ENCODE data around the gene UBL4A.

Gene UBL4A

DNA sequence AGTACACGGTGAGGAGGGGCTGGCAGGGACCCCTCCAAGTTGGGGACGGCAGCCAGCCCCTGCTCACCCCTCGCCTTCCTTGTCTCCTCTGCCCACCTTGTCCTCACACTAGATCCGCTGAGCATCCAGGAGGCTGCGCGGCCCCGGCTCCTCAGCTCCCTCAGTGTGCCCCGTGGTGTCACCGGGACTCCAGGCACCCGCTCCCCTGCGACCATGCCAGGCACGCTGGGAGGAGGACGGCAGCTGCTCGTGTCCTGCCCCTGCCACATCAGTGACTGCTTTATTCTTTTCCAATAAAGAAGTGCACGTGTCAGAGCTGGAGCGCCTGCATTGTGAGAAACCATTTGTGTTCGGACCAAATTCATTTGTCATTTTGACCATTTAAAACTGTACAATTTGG is 36.1 kb downstream of the UBL4A start:
- TF ChIP-seq, protein P1, sequence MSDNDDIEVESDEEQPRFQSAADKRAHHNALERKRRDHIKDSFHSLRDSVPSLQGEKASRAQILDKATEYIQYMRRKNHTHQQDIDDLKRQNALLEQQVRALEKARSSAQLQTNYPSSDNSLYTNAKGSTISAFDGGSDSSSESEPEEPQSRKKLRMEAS (IDR thresholded peaks at IDR 0.05; ENCODE audit: low read depth, low read length): no peak
- TF ChIP-seq CTCF (IDR thresholded peaks at IDR 0.05; ENCODE audit: low read depth, low read length) (no peak), MYC (IDR thresholded peaks at IDR 0.05; ENCODE audit: low read depth, low read length) (no peak), POLR2A (IDR thresholded peaks at IDR 0.05; ENCODE audit: extremely low read depth, insufficient read length) (no peak)
- H3K4me3 ChIP-seq (ENCODE audit: low read depth, low read length): no peak overlapping the region
- no peak for DNase-seq (ENCODE audit: low read depth)

- TF ChIP-seq, protein P1 (IDR thresholded peaks at IDR 0.05; ENCODE audit: low read depth, low read length): no peak
- TF ChIP-seq MYC (IDR thresholded peaks at IDR 0.05; ENCODE audit: low read depth, low read length) (no peak), CTCF (IDR thresholded peaks at IDR 0.05; ENCODE audit: low read depth, low read length) (no peak)
- H3K4me3 ChIP-seq (ENCODE audit: low read depth, low read length): no peak overlapping the region
- DNase-seq (ENCODE audit: low read depth): no peak
Measured at GRCh38 chrX:154449618-154450017, 36.8 kb downstream of the UBL4A start.

GRCh38 chrX:154448484-154448883 is 37.9 kb downstream of the UBL4A start:
- no peak for TF ChIP-seq POLR2A (IDR thresholded peaks at IDR 0.05; ENCODE audit: extremely low read depth, insufficient read length)
- TF ChIP-seq, protein P1 (IDR thresholded peaks at IDR 0.05; ENCODE audit: low read depth, low read length): no peak
- TF ChIP-seq MYC (IDR thresholded peaks at IDR 0.05; ENCODE audit: low read depth, low read length): no peak
- no peak for TF ChIP-seq CTCF (IDR thresholded peaks at IDR 0.05; ENCODE audit: low read depth, low read length)
- DNase-seq (ENCODE audit: low read depth): no peak
- no peak overlapping the region for H3K4me3 ChIP-seq (ENCODE audit: low read depth, low read length)

DNA sequence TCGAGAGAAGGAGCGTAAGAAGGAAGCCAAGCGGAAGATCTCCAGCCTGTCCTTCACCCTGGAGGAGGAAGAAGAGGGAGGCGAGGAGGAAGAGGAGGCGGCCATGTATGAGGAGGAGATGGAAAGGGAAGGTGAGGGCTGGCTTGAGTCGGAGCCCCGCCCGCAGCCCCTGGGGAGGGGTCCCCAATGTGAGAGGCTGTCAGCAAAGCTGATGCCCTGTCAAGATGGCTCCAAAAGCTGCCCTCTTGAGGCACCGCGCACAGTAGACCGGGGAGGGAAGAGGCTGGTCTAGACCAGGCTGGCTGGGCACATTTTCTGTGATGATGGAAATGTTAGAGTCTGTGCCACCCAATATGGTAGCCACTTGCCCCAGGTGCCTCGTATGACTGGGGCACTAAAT is 40.0 kb downstream of the UBL4A start:
- no peak overlapping the region for H3K4me3 ChIP-seq (ENCODE audit: low read depth, low read length)
- TF ChIP-seq, protein P1 (IDR thresholded peaks at IDR 0.05; ENCODE audit: low read depth, low read length): no peak
- TF ChIP-seq CTCF (IDR thresholded peaks at IDR 0.05; ENCODE audit: low read depth, low read length) (no peak), MYC (IDR thresholded peaks at IDR 0.05; ENCODE audit: low read depth, low read length) (no peak), POLR2A (IDR thresholded peaks at IDR 0.05; ENCODE audit: extremely low read depth, insufficient read length) (no peak)
- DNase-seq (ENCODE audit: low read depth): no peak

- no peak for DNase-seq (ENCODE audit: low read depth)
- H3K4me3 ChIP-seq (ENCODE audit: low read depth, low read length): no peak overlapping the region
- TF ChIP-seq CTCF (IDR thresholded peaks at IDR 0.05; ENCODE audit: low read depth, low read length): no peak
- no peak for TF ChIP-seq MYC (IDR thresholded peaks at IDR 0.05; ENCODE audit: low read depth, low read length)
- no peak for TF ChIP-seq POLR2A (IDR thresholded peaks at IDR 0.05; ENCODE audit: extremely low read depth, insufficient read length)
- TF ChIP-seq, protein P1 (IDR thresholded peaks at IDR 0.05; ENCODE audit: low read depth, low read length): no peak
Measured at GRCh38 chrX:154445776-154446175, 40.6 kb downstream of the UBL4A start.

DNA sequence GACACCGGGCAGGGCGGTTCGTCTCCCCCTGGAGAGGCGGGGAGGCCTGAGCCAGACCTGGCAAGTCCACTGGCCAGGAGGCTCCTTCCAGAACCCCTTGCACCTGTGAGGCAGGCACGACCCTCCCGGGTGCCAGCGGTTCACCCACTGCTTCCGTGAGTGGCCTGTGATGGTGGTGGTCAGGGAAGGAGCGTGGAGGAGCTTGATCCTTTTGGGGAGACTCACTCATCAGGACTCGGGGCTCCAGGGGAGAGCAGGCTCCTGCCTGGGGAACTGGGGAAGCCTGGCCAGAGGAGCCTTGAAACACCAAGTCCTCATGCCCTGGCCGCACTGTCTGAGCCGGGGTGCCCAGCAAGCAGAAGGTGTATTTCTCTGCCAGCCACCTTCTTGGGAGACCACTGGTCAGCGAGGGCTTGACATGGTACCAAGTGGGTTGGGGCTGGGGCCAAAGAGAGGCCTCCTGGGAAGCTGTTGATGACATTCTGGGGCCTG is 41.6 kb downstream of the UBL4A start:
- TF ChIP-seq CTCF (IDR thresholded peaks at IDR 0.05; ENCODE audit: low read depth, low read length) (no peak), MYC (IDR thresholded peaks at IDR 0.05; ENCODE audit: low read depth, low read length) (no peak), POLR2A (IDR thresholded peaks at IDR 0.05; ENCODE audit: extremely low read depth, insufficient read length) (no peak)
- TF ChIP-seq, protein P1 (IDR thresholded peaks at IDR 0.05; ENCODE audit: low read depth, low read length): no peak
- H3K4me3 ChIP-seq (ENCODE audit: low read depth, low read length): no peak overlapping the region
- DNase-seq (ENCODE audit: low read depth): no peak

All from NB4 (cell line).